HG02884 (cell line): ENCODE measurements around the gene SPIN2B.

Source experiments
- ATAC-seq: cut with Tn5 transposase; IDR thresholded peaks from one replicate; pipeline ENCODE4 v1.9.1; 2021; ENCODE audit warnings: mild to moderate bottlenecking, moderate library complexity; ENCODE audit not compliant: unreplicated experiment

Gene SPIN2B

DNA sequence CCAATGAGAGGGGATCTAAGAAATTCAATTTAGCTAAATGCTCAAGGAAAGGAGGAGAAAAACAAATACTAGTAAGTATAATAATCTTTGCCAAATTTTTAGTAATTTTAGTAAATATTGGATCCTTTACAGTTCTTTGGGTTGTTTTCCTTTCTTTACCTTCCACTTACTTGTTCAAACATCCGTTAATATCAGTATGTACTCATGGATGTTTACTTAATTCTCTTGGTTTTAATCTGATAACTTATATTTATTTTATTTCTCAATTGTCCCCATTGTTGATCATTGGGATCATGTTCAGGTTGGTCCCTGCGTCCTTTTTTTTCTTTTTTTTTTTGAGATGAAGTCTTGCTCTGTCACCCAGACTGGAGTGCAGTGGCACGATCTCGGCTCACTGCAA lies 46.9 kb downstream of the SPIN2B start:
- ATAC-seq = no peak

DNA sequence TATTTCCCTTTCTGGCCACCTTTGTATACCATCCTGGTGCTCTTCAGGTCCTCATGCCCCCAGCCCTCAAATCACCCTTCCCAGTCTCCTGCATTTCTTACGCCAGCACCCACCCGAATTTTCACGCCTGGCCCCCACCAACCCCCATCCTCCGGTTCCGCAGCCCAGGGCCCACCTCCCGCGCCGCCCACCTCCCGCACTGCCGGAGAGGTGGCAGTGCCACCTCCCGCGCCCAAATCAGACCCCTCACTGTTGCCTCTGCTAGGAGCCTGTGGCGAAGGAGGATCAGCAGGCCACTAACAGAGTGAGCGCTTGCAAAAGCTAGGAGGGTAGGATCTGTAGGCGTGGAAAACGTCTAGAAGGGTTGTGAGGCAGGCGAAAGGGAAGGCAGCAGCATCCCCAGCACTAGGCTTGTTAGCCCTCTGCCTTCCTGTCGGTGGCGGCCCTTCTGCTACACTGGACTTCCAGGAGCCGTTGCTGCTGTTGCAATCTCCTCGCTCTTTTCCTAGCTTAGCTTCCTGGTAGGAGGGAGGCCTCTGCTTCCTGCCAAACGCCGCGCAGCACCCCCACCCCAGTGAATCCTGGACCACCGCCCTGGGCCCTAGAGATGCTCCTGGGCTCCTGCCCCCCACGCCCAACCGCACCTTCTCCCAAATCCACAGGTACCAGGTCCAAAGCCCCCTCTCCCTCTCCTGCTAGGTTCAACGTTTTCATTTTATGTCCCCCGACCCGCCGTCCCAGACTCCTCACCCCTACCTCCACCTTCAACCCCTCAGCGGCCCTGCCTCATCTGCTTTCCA lies 51.0 kb downstream of the SPIN2B start:
- ATAC-seq = no peak
